IPS DF 6.9 (cell line): ENCODE measurements around the gene CD68.
A peak's percentile ranks its signal among the peaks of the same experiment; 100 is the strongest.

Experiments
- DNase-seq: peaks from one replicate; pipeline ENCODE4 v3.0.0-alpha.2; 2013; ENCODE audit warnings: low read depth, low spot score
- H3K27ac ChIP-seq: one replicate; pipeline ENCODE4 v1.5.1; 2013; ENCODE audit warnings: low read length, control low read depth
- H3K27me3 ChIP-seq: 2 replicates; pipeline ENCODE4 v1.6.1; 2013; ENCODE audit warnings: mild to moderate bottlenecking, low read length; ENCODE audit not compliant: control insufficient read depth, insufficient read depth
- H3K36me3 ChIP-seq: 2 replicates; pipeline ENCODE4 v1.6.1; 2013; ENCODE audit warnings: low read length; ENCODE audit not compliant: control insufficient read depth, insufficient read depth
- H3K4me1 ChIP-seq: 2 replicates; pipeline ENCODE4 v1.6.1; 2013; ENCODE audit warnings: low read length; ENCODE audit not compliant: control insufficient read depth, insufficient read depth
- H3K4me3 ChIP-seq: 2 replicates; pipeline ENCODE4 v1.5.1; 2013; ENCODE audit warnings: mild to moderate bottlenecking, low read length
- H3K9me3 ChIP-seq: 2 replicates; pipeline ENCODE4 v1.6.1; 2013; ENCODE audit warnings: low read length, inconsistent platforms; ENCODE audit not compliant: control insufficient read depth, insufficient read depth
- WGBS: extraction: QIAGEN DNeasy Blood & Tissue Kit; methylation state at CpG from one replicate; pipeline ENCODE4 v1.1.7; 2013; ENCODE audit warnings: mixed read lengths, missing lambda C conversion rate; ENCODE audit not compliant: insufficient read length, insufficient coverage; 5-methylcytosine and 5-hydroxymethylcytosine counted together

CD68 gene

DNA sequence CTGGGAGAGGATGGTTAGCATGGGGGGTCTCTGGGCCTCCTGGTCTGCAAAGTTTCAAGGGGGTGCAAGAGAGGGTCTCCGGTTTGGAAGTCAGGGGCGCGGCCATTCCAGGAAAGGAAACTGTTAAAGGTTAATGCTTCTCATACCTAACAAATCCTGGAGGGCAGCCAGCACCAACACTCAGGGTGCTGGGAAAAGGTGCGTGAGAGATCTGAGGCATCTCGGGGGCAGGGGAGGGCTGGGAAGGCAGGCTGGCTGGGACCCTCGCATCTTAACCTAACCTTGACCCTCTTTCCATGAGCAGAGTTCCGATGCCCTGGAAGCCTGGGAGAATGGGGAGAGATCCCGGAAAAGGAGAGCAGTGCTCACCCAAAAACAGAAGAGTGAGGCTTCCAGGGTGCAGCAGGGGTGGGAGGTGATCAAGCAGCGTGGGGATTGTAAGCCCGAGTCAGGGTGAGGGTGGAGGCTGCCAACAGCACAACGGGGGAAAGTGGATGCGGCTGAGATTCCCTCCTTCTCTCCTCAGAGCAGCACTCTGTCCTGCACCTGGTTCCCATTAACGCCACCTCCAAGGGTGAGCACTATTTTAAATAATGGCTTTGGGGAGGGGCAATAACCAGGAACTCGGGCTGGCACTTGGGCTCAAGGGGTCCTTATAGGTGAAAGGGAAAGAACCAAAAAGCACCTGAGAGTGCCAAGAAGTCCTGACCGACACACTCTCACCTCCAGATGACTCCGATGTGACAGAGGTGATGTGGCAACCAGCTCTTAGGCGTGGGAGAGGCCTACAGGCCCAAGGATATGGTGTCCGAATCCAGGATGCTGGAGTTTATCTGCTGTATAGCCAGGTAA, 19.9 kb upstream of the CD68 start:
- WGBS: no CpG with 5 or more reads among the region's 18 CpGs
- Histone ChIP-seq H3K36me3 (0 out of 2 replicates have a peak, but pooled peaks cover 3% of the 10 kb centered on the region), H3K27ac (no peak overlapping the region), H3K9me3 (no peaks in the 10 kb centered on the region), H3K27me3 (no peaks in the 10 kb centered on the region), H3K4me3 (no peak overlapping the region), H3K4me1 (peaks cover 3% of the 10 kb centered on the region)
- DNase-seq: no peak

- Histone ChIP-seq H3K4me1 (peaks cover 3% of the 10 kb centered on the region), H3K4me3 (no peak overlapping the region; the same call in 1 of the 2 replicates)
Observed at GRCh38 chr17:7560172-7561027, 19.0 kb upstream of the CD68 start.

DNA sequence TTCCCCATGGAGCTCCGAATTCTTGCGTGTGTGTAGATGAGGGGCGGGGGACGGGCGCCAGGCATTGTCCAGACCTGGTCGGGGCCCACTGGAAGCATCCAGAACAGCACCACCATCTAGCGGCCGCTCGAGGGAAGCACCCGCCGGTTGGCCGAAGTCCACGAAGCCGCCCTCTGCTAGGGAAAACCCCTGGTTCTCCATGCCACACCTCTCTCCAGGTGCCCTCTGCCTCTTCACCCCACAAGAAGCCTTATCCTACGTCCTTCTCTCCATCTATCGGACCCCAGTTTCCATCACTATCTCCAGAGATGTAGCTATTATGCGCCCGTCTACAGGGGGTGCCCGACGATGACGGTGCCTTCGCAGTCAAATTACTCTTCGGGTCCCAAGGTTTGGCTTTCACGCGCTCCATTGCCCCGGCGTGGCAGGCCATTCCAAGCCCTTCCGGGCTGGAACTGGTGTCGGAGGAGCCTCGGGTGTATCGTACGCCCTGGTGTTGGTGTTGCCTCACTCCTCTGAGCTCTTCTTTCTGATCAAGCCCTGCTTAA, 18.3 kb upstream of the CD68 start:
- no CpG with 5 or more reads among the region's 32 CpGs for WGBS
- H3K36me3 ChIP-seq: peaks cover 12% of the 10 kb centered on the region
- H3K27me3 ChIP-seq: no peaks in the 10 kb centered on the region
- no peak overlapping the region for H3K27ac ChIP-seq
- peaks cover 3% of the 10 kb centered on the region for H3K4me1 ChIP-seq
- peak; percentile 60 for DNase-seq
- peak overlapping the region; percentile 59; the same call in 1 of the 2 replicates for H3K4me3 ChIP-seq
- no peaks in the 10 kb centered on the region for H3K9me3 ChIP-seq

More at GRCh38 chr17:7560172-7561027, 19.0 kb upstream of the CD68 start:
- peak; percentile 81 for DNase-seq
- Histone ChIP-seq H3K27ac (no peak overlapping the region), H3K36me3 (peaks cover 9% of the 10 kb centered on the region), H3K9me3 (no peaks in the 10 kb centered on the region), H3K27me3 (no peaks in the 10 kb centered on the region)
- no CpG with 5 or more reads among the region's 22 CpGs for WGBS

DNA sequence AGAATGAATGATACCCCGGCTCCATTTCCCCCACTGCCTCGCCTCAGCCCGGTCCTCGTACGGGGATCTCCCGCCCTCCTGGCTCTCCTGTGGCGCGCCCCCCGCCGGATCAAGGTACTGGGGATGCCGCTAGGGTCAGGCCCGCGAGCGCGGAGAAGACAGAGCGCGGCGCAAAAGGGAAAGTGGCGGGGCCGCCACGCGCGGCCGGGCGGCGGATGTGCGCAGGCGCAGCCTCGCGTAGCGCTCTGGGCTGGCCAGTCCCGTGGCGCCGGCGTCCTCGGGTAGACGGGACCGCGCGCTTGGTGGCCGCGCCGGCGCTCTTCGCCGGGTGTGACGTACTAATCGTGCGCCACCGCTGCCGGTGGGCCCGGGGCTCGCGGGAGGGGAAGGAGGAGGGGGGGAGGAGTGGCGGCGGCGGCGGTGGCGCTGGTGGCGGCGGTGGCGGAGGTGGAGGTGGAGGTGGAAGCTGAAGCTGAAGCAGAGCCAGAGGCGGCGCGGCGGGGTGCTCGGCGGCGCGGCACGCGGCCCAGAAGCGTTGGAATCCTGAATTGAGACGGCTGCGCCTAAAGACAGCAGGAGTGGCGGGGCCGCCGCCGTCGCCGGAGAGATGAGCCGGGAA, 17.7 kb upstream of the CD68 start, which contains the start of gene SENP3:
TSS of gene SENP3 (plus strand) at position 331 of the 619 bp plus-strand sequence. CDS start 1,158 bp downstream, outside the sequence.
- no peaks in the 10 kb centered on the region for H3K27me3 ChIP-seq

GRCh38 chr17:7562208-7562605, 17.2 kb upstream of the CD68 start:
- Histone ChIP-seq H3K27ac (no peak overlapping the region), H3K27me3 (no peaks in the 10 kb centered on the region), H3K9me3 (no peaks in the 10 kb centered on the region), H3K4me1 (peaks cover 3% of the 10 kb centered on the region), H3K36me3 (peaks cover 16% of the 10 kb centered on the region), H3K4me3 (peak overlapping the region; percentile 59)
- WGBS: no CpG with 5 or more reads among the region's 28 CpGs
- no peak for DNase-seq

More for the DNA sequence above, 17.7 kb upstream of the CD68 start, which contains the start of gene SENP3:
- peak within 1 kb of the TSS; percentile 59 for H3K4me3 ChIP-seq
- peaks cover 3% of the 10 kb centered on the region for H3K4me1 ChIP-seq
- no peaks in the 10 kb centered on the region for H3K9me3 ChIP-seq
- peak; percentile 68 for DNase-seq
- peaks cover 12% of the 10 kb centered on the region for H3K36me3 ChIP-seq
- H3K27ac ChIP-seq: no peak within 1 kb of the TSS
- WGBS: no CpG with 5 or more reads among the region's 82 CpGs

- no peaks in the 10 kb centered on the region for H3K27me3 ChIP-seq
- H3K9me3 ChIP-seq: no peaks in the 10 kb centered on the region
- peaks cover 16% of the 10 kb centered on the region for H3K36me3 ChIP-seq
- no peak overlapping the region for H3K27ac ChIP-seq
- no peak for DNase-seq
- no CpG with 5 or more reads among the region's 30 CpGs for WGBS
- H3K4me3 ChIP-seq: no peak overlapping the region
- H3K4me1 ChIP-seq: peaks cover 3% of the 10 kb centered on the region
Observed at GRCh38 chr17:7563115-7563869, 16.1 kb upstream of the CD68 start.

DNA sequence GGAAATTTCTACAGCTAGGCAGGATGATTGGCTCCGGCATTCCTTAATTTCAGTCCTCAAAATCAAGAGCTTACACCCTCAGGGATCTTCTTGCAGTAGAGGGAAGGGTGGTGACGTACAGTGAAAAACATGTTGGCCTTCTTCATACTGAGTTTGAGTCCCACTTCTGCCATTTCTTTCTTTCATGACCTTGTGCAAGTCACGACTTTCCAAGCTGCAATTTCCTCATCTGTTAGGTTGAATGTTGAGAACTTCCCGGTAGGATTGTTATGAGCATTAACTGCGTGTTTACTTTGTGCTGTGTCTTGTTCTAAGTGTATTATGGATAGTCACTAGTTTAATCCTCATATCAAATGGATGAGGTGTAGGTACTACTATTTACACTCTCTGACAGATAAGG, 9.9 kb upstream of the CD68 start:
- Histone ChIP-seq H3K36me3 (peaks cover 34% of the 10 kb centered on the region), H3K4me3 (no peak overlapping the region)

DNA sequence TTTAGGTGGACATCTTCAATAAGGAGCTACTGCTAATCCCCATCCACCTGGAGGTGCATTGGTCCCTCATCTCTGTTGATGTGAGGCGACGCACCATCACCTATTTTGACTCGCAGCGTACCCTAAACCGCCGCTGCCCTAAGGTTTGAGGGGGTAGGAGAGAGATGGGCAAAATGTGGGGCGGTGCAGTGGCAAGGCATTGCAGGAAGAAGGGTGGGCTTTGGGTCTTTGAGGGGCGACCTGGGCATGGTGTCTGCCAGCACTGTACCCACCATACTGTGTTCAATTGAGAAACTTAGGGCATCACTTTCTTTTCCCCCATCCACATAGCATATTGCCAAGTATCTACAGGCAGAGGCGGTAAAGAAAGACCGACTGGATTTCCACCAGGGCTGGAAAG, 9.1 kb upstream of the CD68 start:
- no CpG with 5 or more reads among the region's 10 CpGs for WGBS
- peaks cover 36% of the 10 kb centered on the region for H3K36me3 ChIP-seq
- no peaks in the 10 kb centered on the region; the same call in 1 of the 2 replicates for H3K4me1 ChIP-seq
- no peak overlapping the region for H3K27ac ChIP-seq
- H3K27me3 ChIP-seq: no peaks in the 10 kb centered on the region
- DNase-seq: no peak
- no peaks in the 10 kb centered on the region for H3K9me3 ChIP-seq
- H3K4me3 ChIP-seq: no peak overlapping the region

More for the DNA sequence above, 9.9 kb upstream of the CD68 start:
- Histone ChIP-seq H3K27ac (no peak overlapping the region), H3K9me3 (no peaks in the 10 kb centered on the region), H3K4me1 (no peaks in the 10 kb centered on the region), H3K27me3 (no peaks in the 10 kb centered on the region)
- no peak for DNase-seq
- WGBS: no CpG with 5 or more reads among the region's 5 CpGs

DNA sequence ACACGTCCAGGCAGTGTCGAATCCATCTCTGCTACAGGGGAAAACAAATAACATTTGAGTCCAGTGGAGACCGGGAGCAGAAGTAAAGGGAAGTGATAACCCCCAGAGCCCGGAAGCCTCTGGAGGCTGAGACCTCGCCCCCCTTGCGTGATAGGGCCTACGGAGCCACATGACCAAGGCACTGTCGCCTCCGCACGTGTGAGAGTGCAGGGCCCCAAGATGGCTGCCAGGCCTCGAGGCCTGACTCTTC, 7.2 kb upstream of the CD68 start:
- no peak overlapping the region for H3K27ac ChIP-seq
- H3K9me3 ChIP-seq: no peaks in the 10 kb centered on the region
- no peaks in the 10 kb centered on the region; the same call in 1 of the 2 replicates for H3K4me1 ChIP-seq
- peaks cover 44% of the 10 kb centered on the region for H3K36me3 ChIP-seq
- no CpG with 5 or more reads among the region's 11 CpGs for WGBS
- peak overlapping the region; percentile 57; the same call in 1 of the 2 replicates for H3K4me3 ChIP-seq
- DNase-seq: no peak
- no peaks in the 10 kb centered on the region for H3K27me3 ChIP-seq
